Activated gamma-delta T cell treated with Interleukin-2 at 50 U/mL for 16 hours (primary cell): ENCODE measurements around the gene BRAT1.

Experiments used
- DNase-seq: peaks from one replicate; pipeline ENCODE4 v3.0.0-alpha.2; 2020

The BRAT1 gene

GRCh38 chr7:2494191-2495130 lies 60.9 kb downstream of the BRAT1 start:
- DNase-seq = no peak

GRCh38 chr7:2493205-2494164 lies 61.8 kb downstream of the BRAT1 start:
- DNase-seq = no peak

DNA sequence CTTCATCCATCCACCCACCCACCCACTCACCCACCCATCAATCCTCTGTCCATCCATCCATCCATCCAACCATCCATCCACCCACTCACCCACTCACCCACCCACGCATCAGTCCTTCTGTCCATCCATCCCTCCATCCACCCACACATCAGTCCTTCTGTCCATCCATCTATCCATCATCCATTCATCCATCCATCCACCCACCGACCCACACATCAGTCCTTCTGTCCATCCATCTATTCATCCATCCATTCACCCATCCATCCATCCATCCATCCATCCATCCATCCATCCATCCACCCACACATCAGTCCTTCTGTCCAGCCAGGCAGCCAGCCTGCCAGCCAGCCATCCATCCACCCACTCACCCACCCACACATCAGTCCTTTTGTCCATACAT lies 63.3 kb downstream of the BRAT1 start:
- DNase-seq = no peak

- DNase-seq = no peak
These were observed 65.1 kb downstream of the BRAT1 start for GRCh38 chr7:2490181-2490651.

DNA sequence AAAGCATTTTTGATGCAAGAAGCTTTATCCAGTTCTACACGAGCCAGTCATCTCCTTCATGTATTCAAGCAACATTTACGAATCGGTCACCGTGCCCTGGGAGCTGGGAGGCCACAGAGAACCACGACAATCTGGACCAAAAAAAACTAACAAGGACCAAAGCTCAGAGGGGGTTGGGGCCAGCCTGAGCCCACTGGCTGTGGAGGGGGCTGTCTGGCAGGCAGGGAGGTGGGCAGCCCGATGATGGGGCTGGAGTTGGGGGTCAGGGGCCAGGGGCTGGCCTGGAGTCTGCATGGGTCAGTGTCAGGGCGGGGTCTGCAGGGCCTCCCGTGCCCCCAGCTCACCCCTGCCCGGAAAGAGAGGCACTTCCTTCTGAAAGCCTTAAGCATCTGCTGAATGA lies 66.6 kb downstream of the BRAT1 start:
- DNase-seq = no peak

DNA sequence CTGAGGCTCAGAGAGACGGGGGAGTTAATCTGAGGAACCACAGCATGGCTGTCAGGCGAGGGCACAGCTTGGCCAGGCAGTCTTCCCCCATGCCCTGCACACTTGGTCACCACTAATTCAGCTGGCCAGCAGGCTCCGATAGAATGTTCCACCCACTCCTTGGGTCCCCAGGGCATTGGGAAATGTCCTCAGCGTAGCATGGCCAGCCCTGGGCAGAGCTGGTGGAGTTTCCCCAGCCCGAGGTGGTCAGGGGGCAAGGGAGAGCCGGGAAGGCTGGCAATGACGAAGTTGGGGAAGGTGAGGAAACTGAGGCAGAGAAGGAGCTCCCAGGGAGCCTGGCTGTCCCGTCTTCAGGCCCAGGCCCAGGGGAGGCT lies 67.1 kb downstream of the BRAT1 start:
- DNase-seq = no peak
